ENCODE data around the gene RNASEH1.
"Not testable (repeated sequence)": the region's sequence is repeated elsewhere in the genome, so short reads cannot be mapped to it uniquely, and the experiment has no call there.

RNASEH1 gene

GRCh38 chr2:3589086-3589485 is 31.0 kb upstream of the RNASEH1 start:
- no peak for DNase-seq (ENCODE audit: low read depth)

GRCh38 chr2:3588084-3588483 is 30.0 kb upstream of the RNASEH1 start:
- no peak for DNase-seq (ENCODE audit: low read depth)

- DNase-seq (ENCODE audit: low read depth): no peak
Observed at GRCh38 chr2:3587432-3587831, 29.3 kb upstream of the RNASEH1 start.

GRCh38 chr2:3587021-3587420 is 28.9 kb upstream of the RNASEH1 start:
- no peak for DNase-seq (ENCODE audit: low read depth)

- DNase-seq (ENCODE audit: low read depth): no peak
Observed at GRCh38 chr2:3586220-3586619, 28.1 kb upstream of the RNASEH1 start.

- DNase-seq (ENCODE audit: low read depth): no peak
Observed at GRCh38 chr2:3585261-3586109, 27.4 kb upstream of the RNASEH1 start.

GRCh38 chr2:3584608-3585260 is 26.6 kb upstream of the RNASEH1 start:
- no peak for DNase-seq (ENCODE audit: low read depth)

GRCh38 chr2:3584076-3584475 is 25.9 kb upstream of the RNASEH1 start:
- no peak for DNase-seq (ENCODE audit: low read depth)

GRCh38 chr2:3581367-3582262 is 23.5 kb upstream of the RNASEH1 start:
- DNase-seq (ENCODE audit: low read depth): no peak

GRCh38 chr2:3580449-3580848 is 22.3 kb upstream of the RNASEH1 start:
- DNase-seq (ENCODE audit: low read depth): no peak

GRCh38 chr2:3578987-3579386 is 20.9 kb upstream of the RNASEH1 start:
- no peak for DNase-seq (ENCODE audit: low read depth)

- DNase-seq (ENCODE audit: low read depth): not testable (repeated sequence)
Observed at GRCh38 chr2:3576263-3576630, 18.1 kb upstream of the RNASEH1 start.

- no peak for DNase-seq (ENCODE audit: low read depth)
Observed at GRCh38 chr2:3575534-3576262, 17.6 kb upstream of the RNASEH1 start.

GRCh38 chr2:3574155-3574554 is 16.0 kb upstream of the RNASEH1 start:
- no peak for DNase-seq (ENCODE audit: low read depth)

GRCh38 chr2:3572620-3573019 is 14.5 kb upstream of the RNASEH1 start:
- no peak for DNase-seq (ENCODE audit: low read depth)

GRCh38 chr2:3571284-3571683 is 13.2 kb upstream of the RNASEH1 start:
- no peak for DNase-seq (ENCODE audit: low read depth)

- DNase-seq (ENCODE audit: low read depth): not testable (repeated sequence)
Observed at GRCh38 chr2:3569656-3570055, 11.5 kb upstream of the RNASEH1 start.

GRCh38 chr2:3566806-3567205 is 8.7 kb upstream of the RNASEH1 start:
- DNase-seq (ENCODE audit: low read depth): no peak

GRCh38 chr2:3565117-3565516 is 7.0 kb upstream of the RNASEH1 start:
- no peak for DNase-seq (ENCODE audit: low read depth)

GRCh38 chr2:3563521-3563976 is 5.4 kb upstream of the RNASEH1 start:
- DNase-seq (ENCODE audit: low read depth): no peak

GRCh38 chr2:3557639-3558204 is 411 bp downstream of the RNASEH1 start:
- no peak for DNase-seq (ENCODE audit: low read depth)

All from HS-5 (cell line).